SK-MEL-5 (cell line): ENCODE data around the gene HUS1. TPM values are rescaled to one million over a fixed set of nuclear protein-coding genes. Genes with fewer than 3 reads are reported as not detected.
A peak's percentile ranks its signal among the peaks of the same experiment; 100 is the strongest.
"Not testable (repeated sequence)": the region's sequence is repeated elsewhere in the genome, so short reads cannot be mapped to it uniquely, and the experiment has no call there.

Experiments
- DNase-seq: peaks from one replicate; pipeline ENCODE4 v3.0.0-alpha.2; 2016; ENCODE audit warnings: low read depth, low spot score
- in situ Hi-C: cut with HindIII; loops from 2 replicates; pipeline ENCODE4 v1.10.0; 2016; ENCODE audit warnings: low sequenced_read_pairs, high pct_unique_total_duplicates, low pct_unique_long_range_greater_than_20kb
- total RNA-seq: library from RNA; depleted of rRNA; stranded (reverse); fragments of >200 nt; shearing (Covaris generic); gene quantifications from 2 replicates; pipeline ENCODE4 v1.2.3, GENCODE V29; 2014

HUS1 gene
- total RNA-seq, 1 experiment from 2014 or later: 50.4 TPM

GRCh38 chr7:47952224-47952623 lies 27.2 kb downstream of the HUS1 start:
- no peak for DNase-seq
- in situ Hi-C loops: no loop called here

- in situ Hi-C loops: no loop called here
- DNase-seq: no peak
Measured at GRCh38 chr7:47951374-47951773, 28.0 kb downstream of the HUS1 start.

GRCh38 chr7:47950714-47951113 lies 28.7 kb downstream of the HUS1 start:
- DNase-seq: no peak

GRCh38 chr7:47949703-47950102 lies 29.7 kb downstream of the HUS1 start:
- in situ Hi-C loops: no loop called here
- no peak for DNase-seq

More at GRCh38 chr7:47950714-47951113, 28.7 kb downstream of the HUS1 start:
- in situ Hi-C loops: no loop called here

GRCh38 chr7:47948141-47948790 lies 31.1 kb downstream of the HUS1 start, which contains the start of gene PKD1L1:
PKD1L1 (minus strand) TSS chr7:47948466; CDS start chr7:47948440, 26 bp downstream.
- peak; percentile 44 for DNase-seq
- in situ Hi-C loops: no loop called here

- in situ Hi-C loops: no loop called here
- DNase-seq: no peak
Measured at GRCh38 chr7:47947355-47947749, 32.1 kb downstream of the HUS1 start.

- in situ Hi-C loops: no loop called here
- no peak for DNase-seq
Measured at GRCh38 chr7:47946581-47947354, 32.6 kb downstream of the HUS1 start.

- in situ Hi-C loops: no loop called here
Measured at GRCh38 chr7:47945261-47946015, 34.0 kb downstream of the HUS1 start.

GRCh38 chr7:47944536-47945260 lies 34.7 kb downstream of the HUS1 start:
- DNase-seq: no peak
- in situ Hi-C loops: no loop called here

More at GRCh38 chr7:47945261-47946015, 34.0 kb downstream of the HUS1 start:
- DNase-seq: peak; percentile 86

GRCh38 chr7:47943676-47944474 lies 35.5 kb downstream of the HUS1 start:
- no peak for DNase-seq
- in situ Hi-C loops: no loop called here

- in situ Hi-C loops, DNase-seq: not testable (repeated sequence)
Measured at GRCh38 chr7:47942651-47943050, 36.8 kb downstream of the HUS1 start.

GRCh38 chr7:47942132-47942531 lies 37.3 kb downstream of the HUS1 start:
- in situ Hi-C loops: no loop called here
- DNase-seq: no peak

GRCh38 chr7:47941136-47941844 lies 38.1 kb downstream of the HUS1 start:
- in situ Hi-C loops: no loop called here
- DNase-seq: no peak

- in situ Hi-C loops: no loop called here
- no peak for DNase-seq
Measured at GRCh38 chr7:47940088-47941013, 39.1 kb downstream of the HUS1 start.

- no peak for DNase-seq
- in situ Hi-C loops: no loop called here
Measured at GRCh38 chr7:47939425-47940036, 39.9 kb downstream of the HUS1 start.
